ENCODE results near the gene CHMP4B. TPM values are rescaled to one million over a fixed set of nuclear protein-coding genes. Genes with fewer than 3 reads are reported as not detected.

Gene CHMP4B
- total and polyA plus RNA-seq, 2 experiments from 2014 or later, result 5.5 to 48.2 TPM

DNA sequence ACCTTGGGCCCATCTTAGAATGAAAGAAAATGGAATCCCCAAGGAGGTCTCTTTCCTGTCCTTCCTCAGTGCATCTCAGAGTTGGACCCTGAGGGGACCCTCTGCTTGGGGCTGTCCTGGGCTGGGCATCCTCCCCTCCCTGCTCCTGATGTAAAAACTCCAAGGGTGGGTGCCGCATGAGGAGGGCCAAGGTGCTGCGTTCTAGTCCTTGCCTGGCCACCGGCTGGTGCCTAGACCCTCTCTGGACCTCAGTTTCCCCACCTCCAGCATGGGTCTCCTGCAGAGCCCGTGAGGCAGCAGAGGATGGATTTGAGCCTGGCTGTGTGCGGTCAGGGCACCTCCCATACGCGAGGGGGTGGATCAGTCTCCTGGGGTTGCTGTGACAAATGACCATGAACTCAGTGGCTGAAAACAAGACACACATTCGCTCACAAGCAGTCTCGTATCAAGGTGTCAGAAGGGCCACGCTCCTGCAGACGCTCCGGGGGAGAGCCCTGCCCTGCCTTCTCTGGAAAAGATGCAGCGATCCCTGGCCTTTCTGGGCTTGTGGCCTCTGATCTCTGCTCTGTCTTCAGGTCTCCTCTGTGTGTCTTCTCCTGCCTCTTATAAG, 54.7 kb downstream of the CHMP4B start:
- H3K4me2 ChIP-seq (ENCODE audit: unreplicated experiment), result no peak overlapping the region
- no peaks in the 10 kb centered on the region for H4K20me1 ChIP-seq (ENCODE audit: insufficient read depth)
- H3K9me3 ChIP-seq (ENCODE audit: low read depth), result no peaks in the 10 kb centered on the region
- no peak for DNase-seq
- no peaks in the 10 kb centered on the region for H3K4me1 ChIP-seq (ENCODE audit: insufficient read depth)
- no peak overlapping the region for H3K4me3 ChIP-seq
- H3F3A ChIP-seq (ENCODE audit: insufficient read depth), result no peaks in the 10 kb centered on the region
- no peaks in the 10 kb centered on the region for H3K36me3 ChIP-seq (ENCODE audit: low read depth)
- no peaks in the 10 kb centered on the region for H3K79me2 ChIP-seq (ENCODE audit: insufficient read depth)
- H3K9me2 ChIP-seq (ENCODE audit: insufficient read depth), result no peaks in the 10 kb centered on the region
- no peak overlapping the region for H3K9ac ChIP-seq
- in situ Hi-C loops (cut with MboI), result loop anchor here (10.0 kb wide), 1 partner anchor 209 kb away; no protein-coding TSS in a partner anchor
- H3K27me3 ChIP-seq (replicated peaks; ENCODE audit: insufficient read depth), result no peaks in the 10 kb centered on the region
- TF ChIP-seq EZH2phosphoT487 (IDR thresholded peaks at IDR 0.05; ENCODE audit: insufficient read depth, low read depth) (no peak), EZH2 (IDR thresholded peaks at IDR 0.05; ENCODE audit: insufficient read depth, poor library complexity, severe bottlenecking) (no peak)
- 83 to 89% methylated on average over 13 of the region's 13 CpGs for WGBS, 2 experiments (ENCODE audit: low coverage in 1 of 2, low lambda C conversion rate in 2 of 2, missing lambda C conversion rate in 2 of 2)
- no peak overlapping the region for H2AFZ ChIP-seq
- H3K27ac ChIP-seq, result no peak overlapping the region

DNA sequence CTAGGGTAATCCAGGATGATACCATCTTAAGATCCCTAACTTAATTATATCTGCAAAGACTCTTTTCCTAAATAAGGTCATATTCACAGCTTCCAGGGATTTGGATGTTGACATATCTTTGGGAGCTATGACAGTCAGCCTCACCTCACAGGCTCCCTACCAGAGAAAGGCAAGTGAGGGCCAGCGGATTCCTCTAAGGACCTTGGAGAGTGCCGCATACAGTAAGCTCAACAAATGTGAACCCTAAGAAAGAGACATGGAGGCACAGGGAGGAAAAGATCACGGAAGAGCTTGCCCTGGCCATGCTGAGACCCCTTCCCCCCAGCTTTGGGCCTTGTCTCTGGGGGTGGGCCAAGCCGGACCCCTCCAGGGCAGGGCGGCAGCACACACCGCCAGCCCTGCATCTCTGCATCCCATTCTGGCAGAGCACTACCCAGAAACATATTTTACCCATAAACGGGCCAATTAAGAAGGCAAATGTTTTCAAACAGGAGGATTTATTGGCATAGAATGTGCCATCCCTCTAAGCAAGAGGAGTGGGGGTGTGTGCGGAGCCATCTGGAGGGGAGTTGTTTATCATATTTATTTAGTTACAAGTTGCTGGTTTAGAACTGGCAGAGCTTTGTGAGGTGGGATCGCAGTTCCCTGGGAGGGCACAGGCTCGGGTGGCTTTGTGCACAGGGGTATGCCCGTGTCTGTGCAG, 55.4 kb downstream of the CHMP4B start:
- no peaks in the 10 kb centered on the region for H3K4me1 ChIP-seq (ENCODE audit: insufficient read depth)
- H3K4me3 ChIP-seq, result no peak overlapping the region
- TF ChIP-seq EZH2phosphoT487 (IDR thresholded peaks at IDR 0.05; ENCODE audit: insufficient read depth, low read depth), result no peak
- no peak for TF ChIP-seq EZH2 (IDR thresholded peaks at IDR 0.05; ENCODE audit: insufficient read depth, poor library complexity, severe bottlenecking)
- no peaks in the 10 kb centered on the region for H3K9me3 ChIP-seq (ENCODE audit: low read depth)
- H3K27ac ChIP-seq, result no peak overlapping the region
- no peaks in the 10 kb centered on the region for H3K9me2 ChIP-seq (ENCODE audit: insufficient read depth)
- in situ Hi-C loops (cut with MboI), result loop anchor here (10.0 kb wide), 1 partner anchor 208 kb away; no protein-coding TSS in a partner anchor
- H2AFZ ChIP-seq, result no peak overlapping the region
- peak; percentile 31 for DNase-seq
- H3K4me2 ChIP-seq (ENCODE audit: unreplicated experiment), result no peak overlapping the region
- H3K9ac ChIP-seq, result no peak overlapping the region
- no peaks in the 10 kb centered on the region for H3K27me3 ChIP-seq (replicated peaks; ENCODE audit: insufficient read depth)
- H3K36me3 ChIP-seq (ENCODE audit: low read depth), result no peaks in the 10 kb centered on the region
- 78 to 83% methylated on average over 11 of the region's 11 CpGs for WGBS, 2 experiments (ENCODE audit: low coverage in 1 of 2, low lambda C conversion rate in 2 of 2, missing lambda C conversion rate in 2 of 2)
- no peaks in the 10 kb centered on the region for H3F3A ChIP-seq (ENCODE audit: insufficient read depth)
- no peaks in the 10 kb centered on the region for H3K79me2 ChIP-seq (ENCODE audit: insufficient read depth)
- H4K20me1 ChIP-seq (ENCODE audit: insufficient read depth), result no peaks in the 10 kb centered on the region

DNA sequence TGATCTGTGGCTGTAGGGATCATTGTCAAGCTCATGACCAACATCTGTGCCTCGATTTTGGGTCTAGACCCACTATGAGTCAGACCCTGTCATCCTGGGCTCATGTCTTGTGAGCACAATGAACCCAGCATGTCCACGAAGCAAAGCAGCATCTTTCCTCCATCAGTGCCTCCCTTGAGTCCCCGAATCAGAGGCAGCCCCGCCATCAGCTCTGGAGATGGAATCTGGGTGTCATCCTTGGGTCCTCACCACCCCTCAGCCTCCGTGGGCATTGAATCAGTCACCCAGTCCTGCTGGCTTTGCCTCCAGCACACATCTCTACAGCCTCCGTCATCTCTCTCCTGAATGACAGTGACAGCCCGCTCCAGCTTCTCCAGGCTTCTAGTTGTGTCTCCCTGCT, 56.9 kb downstream of the CHMP4B start:
- Histone ChIP-seq H2AFZ (no peak overlapping the region), H3K4me2 (ENCODE audit: unreplicated experiment) (no peak overlapping the region), H3K27ac (no peak overlapping the region), H3K9me3 (ENCODE audit: low read depth) (no peaks in the 10 kb centered on the region), H3K4me3 (no peak overlapping the region), H3K27me3 (replicated peaks; ENCODE audit: insufficient read depth) (no peaks in the 10 kb centered on the region), H3K9ac (no peak overlapping the region), H3K4me1 (ENCODE audit: insufficient read depth) (no peaks in the 10 kb centered on the region), H3K9me2 (ENCODE audit: insufficient read depth) (no peaks in the 10 kb centered on the region), H4K20me1 (ENCODE audit: insufficient read depth) (no peaks in the 10 kb centered on the region), H3K79me2 (ENCODE audit: insufficient read depth) (no peaks in the 10 kb centered on the region), H3F3A (ENCODE audit: insufficient read depth) (no peaks in the 10 kb centered on the region), H3K36me3 (ENCODE audit: low read depth) (no peaks in the 10 kb centered on the region)
- in situ Hi-C loops (cut with MboI), result loop anchor here (10.0 kb wide), 1 partner anchor 207 kb away; no protein-coding TSS in a partner anchor
- 66 to 74% methylated on average over 7 of the region's 7 CpGs for WGBS, 2 experiments (ENCODE audit: low coverage in 1 of 2, low lambda C conversion rate in 2 of 2, missing lambda C conversion rate in 2 of 2)
- TF ChIP-seq EZH2 (IDR thresholded peaks at IDR 0.05; ENCODE audit: insufficient read depth, poor library complexity, severe bottlenecking) (no peak), EZH2phosphoT487 (IDR thresholded peaks at IDR 0.05; ENCODE audit: insufficient read depth, low read depth) (no peak)
- no peak for DNase-seq

DNA sequence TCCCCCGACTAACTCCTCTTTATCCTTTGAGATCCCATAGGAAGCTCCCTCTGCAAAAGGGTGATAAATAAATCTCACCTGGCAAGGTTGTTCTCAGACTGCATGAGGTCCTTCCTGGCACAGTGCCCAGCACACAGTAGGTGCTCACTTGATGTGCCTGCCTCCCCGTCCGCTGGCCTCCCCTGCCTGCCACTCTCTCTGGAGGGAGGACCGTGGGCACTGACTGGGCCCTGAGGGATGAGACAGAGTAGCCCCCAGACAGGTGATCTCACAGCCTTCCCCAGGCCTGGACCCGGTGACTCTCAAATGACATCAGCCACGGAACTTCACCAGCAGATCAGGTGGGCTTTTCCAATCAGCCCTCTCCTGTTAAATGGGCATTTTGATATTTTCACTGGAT, 57.4 kb downstream of the CHMP4B start:
- no peaks in the 10 kb centered on the region for H3K9me3 ChIP-seq (ENCODE audit: low read depth)
- H3K4me2 ChIP-seq (ENCODE audit: unreplicated experiment), result no peak overlapping the region
- no peak overlapping the region for H3K4me3 ChIP-seq
- no peak for TF ChIP-seq EZH2 (IDR thresholded peaks at IDR 0.05; ENCODE audit: insufficient read depth, poor library complexity, severe bottlenecking)
- no peak for TF ChIP-seq EZH2phosphoT487 (IDR thresholded peaks at IDR 0.05; ENCODE audit: insufficient read depth, low read depth)
- no peaks in the 10 kb centered on the region for H3F3A ChIP-seq (ENCODE audit: insufficient read depth)
- no peaks in the 10 kb centered on the region for H3K27me3 ChIP-seq (replicated peaks; ENCODE audit: insufficient read depth)
- H3K36me3 ChIP-seq (ENCODE audit: low read depth), result no peaks in the 10 kb centered on the region
- H3K9ac ChIP-seq, result no peak overlapping the region
- no peaks in the 10 kb centered on the region for H3K9me2 ChIP-seq (ENCODE audit: insufficient read depth)
- H3K27ac ChIP-seq, result no peak overlapping the region
- 53 to 54% methylated on average over 6 of the region's 6 CpGs for WGBS, 2 experiments (ENCODE audit: low coverage in 1 of 2, low lambda C conversion rate in 2 of 2, missing lambda C conversion rate in 2 of 2)
- no peaks in the 10 kb centered on the region for H3K79me2 ChIP-seq (ENCODE audit: insufficient read depth)
- in situ Hi-C loops (cut with MboI), result loop anchor here (10.0 kb wide), 1 partner anchor 206 kb away; no protein-coding TSS in a partner anchor
- DNase-seq, result no peak
- no peaks in the 10 kb centered on the region for H4K20me1 ChIP-seq (ENCODE audit: insufficient read depth)
- H3K4me1 ChIP-seq (ENCODE audit: insufficient read depth), result no peaks in the 10 kb centered on the region
- no peak overlapping the region for H2AFZ ChIP-seq
